ENCODE measurements around the gene WWTR1. TPM values are rescaled to one million over a fixed set of nuclear protein-coding genes. Genes with fewer than 3 reads are reported as not detected.

Gene WWTR1
- total RNA-seq, 2 experiments from 2014 or later, result 0.22 to 0.30 TPM

DNA sequence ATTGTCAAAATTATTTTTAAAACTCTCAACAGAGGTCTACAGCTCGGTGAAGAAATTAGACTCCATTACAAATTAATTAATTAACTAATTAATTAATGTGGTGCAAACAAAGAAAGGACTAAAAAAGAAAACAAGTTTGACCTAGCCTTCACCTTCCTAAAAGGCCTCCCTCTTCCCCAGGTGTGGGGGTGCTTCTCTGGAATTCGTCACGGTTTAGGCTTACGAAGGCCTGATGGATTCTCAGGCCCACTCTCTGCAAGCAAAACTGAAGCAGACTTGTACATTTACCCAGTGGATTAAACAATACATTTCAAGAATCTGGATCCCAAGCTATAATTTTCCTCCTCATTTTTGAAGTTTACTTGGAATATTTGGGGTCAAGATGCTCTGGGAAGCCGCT, 94.7 kb downstream of the WWTR1 start:
- no peaks in the 10 kb centered on the region for H3K36me3 Mint-ChIP-seq (ENCODE audit: low read depth)
- TF ChIP-seq, protein P1, sequence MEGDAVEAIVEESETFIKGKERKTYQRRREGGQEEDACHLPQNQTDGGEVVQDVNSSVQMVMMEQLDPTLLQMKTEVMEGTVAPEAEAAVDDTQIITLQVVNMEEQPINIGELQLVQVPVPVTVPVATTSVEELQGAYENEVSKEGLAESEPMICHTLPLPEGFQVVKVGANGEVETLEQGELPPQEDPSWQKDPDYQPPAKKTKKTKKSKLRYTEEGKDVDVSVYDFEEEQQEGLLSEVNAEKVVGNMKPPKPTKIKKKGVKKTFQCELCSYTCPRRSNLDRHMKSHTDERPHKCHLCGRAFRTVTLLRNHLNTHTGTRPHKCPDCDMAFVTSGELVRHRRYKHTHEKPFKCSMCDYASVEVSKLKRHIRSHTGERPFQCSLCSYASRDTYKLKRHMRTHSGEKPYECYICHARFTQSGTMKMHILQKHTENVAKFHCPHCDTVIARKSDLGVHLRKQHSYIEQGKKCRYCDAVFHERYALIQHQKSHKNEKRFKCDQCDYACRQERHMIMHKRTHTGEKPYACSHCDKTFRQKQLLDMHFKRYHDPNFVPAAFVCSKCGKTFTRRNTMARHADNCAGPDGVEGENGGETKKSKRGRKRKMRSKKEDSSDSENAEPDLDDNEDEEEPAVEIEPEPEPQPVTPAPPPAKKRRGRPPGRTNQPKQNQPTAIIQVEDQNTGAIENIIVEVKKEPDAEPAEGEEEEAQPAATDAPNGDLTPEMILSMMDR (IDR thresholded peaks at IDR 0.05), result no peak
- CTCF ChIA-PET, result no interaction called here

GRCh38 chr3:149560617-149561016, 97.2 kb downstream of the WWTR1 start:
- ATAC-seq (ENCODE audit: poor library complexity) (no peak), DNase-seq (no peak)
- ChIA-PET CTCF (no interaction called here), POLR2A (no interaction called here)
- no peaks in the 10 kb centered on the region for H3K9me3 ChIP-seq (ENCODE audit: control insufficient read depth in 1 of 2, insufficient read depth in 1 of 2, low read length in 2 of 2)
- Mint-ChIP-seq H3K36me3 (ENCODE audit: low read depth) (no peaks in the 10 kb centered on the region), H3K4me3 (no peak overlapping the region), H3K27ac (no peak overlapping the region), H3K9me3 (no peaks in the 10 kb centered on the region), H3K4me1 (ENCODE audit: low read depth) (no peaks in the 10 kb centered on the region), H3K27me3 (peaks cover 16% of the 10 kb centered on the region)
- intact Hi-C loops (cut with DNase I, micrococcal nuclease), result no loop called here
- TF ChIP-seq, protein P1 (IDR thresholded peaks at IDR 0.05), result no peak
- no peak overlapping the region for H3K27ac ChIP-seq (ENCODE audit: low read depth in 1 of 2, low read length in 2 of 2)
- H3K4me3 ChIP-seq (ENCODE audit: low read length), result no peak overlapping the region
- H3K4me1 ChIP-seq (ENCODE audit: insufficient read depth, low read length), result no peaks in the 10 kb centered on the region
- no peaks in the 10 kb centered on the region for H3K36me3 ChIP-seq (ENCODE audit: insufficient read depth, low read length)
- H3K27me3 ChIP-seq (ENCODE audit: control insufficient read depth in 1 of 2, insufficient read depth in 2 of 2, low read length in 2 of 2), result peaks cover 3 to 4% of the 10 kb centered on the region in 2 experiments

More for the DNA sequence above, 94.7 kb downstream of the WWTR1 start:
- Histone ChIP-seq H3K27ac (ENCODE audit: low read depth in 1 of 2, low read length in 2 of 2) (no peak overlapping the region), H3K9me3 (ENCODE audit: control insufficient read depth in 1 of 2, insufficient read depth in 1 of 2, low read length in 2 of 2) (no peaks in the 10 kb centered on the region), H3K4me1 (ENCODE audit: insufficient read depth, low read length) (no peaks in the 10 kb centered on the region), H3K4me3 (ENCODE audit: low read length) (no peak overlapping the region), H3K27me3 (ENCODE audit: control insufficient read depth in 1 of 2, insufficient read depth in 2 of 2, low read length in 2 of 2) (peaks cover 3 to 4% of the 10 kb centered on the region in 2 experiments), H3K36me3 (ENCODE audit: insufficient read depth, low read length) (no peaks in the 10 kb centered on the region)
- Mint-ChIP-seq H3K27ac (no peak overlapping the region), H3K27me3 (peaks cover 19% of the 10 kb centered on the region), H3K4me3 (no peak overlapping the region), H3K4me1 (ENCODE audit: low read depth) (no peaks in the 10 kb centered on the region), H3K9me3 (no peaks in the 10 kb centered on the region)
- intact Hi-C loops (cut with DNase I, micrococcal nuclease), result no loop called here
- POLR2A ChIA-PET, result no interaction called here
- DNase-seq (no peak), ATAC-seq (ENCODE audit: poor library complexity) (no peak)

GRCh38 chr3:149560001-149560400, 97.8 kb downstream of the WWTR1 start:
- H3K4me1 Mint-ChIP-seq (ENCODE audit: low read depth), result no peaks in the 10 kb centered on the region
- ATAC-seq (ENCODE audit: poor library complexity), result no peak

More at GRCh38 chr3:149560001-149560400, 97.8 kb downstream of the WWTR1 start:
- H3K36me3 Mint-ChIP-seq (ENCODE audit: low read depth), result no peaks in the 10 kb centered on the region
- no peaks in the 10 kb centered on the region for H3K9me3 Mint-ChIP-seq
- TF ChIP-seq, protein P1 (IDR thresholded peaks at IDR 0.05), result no peak
- no peak overlapping the region for H3K27ac Mint-ChIP-seq
- no peak overlapping the region for H3K4me3 Mint-ChIP-seq
- ChIA-PET CTCF (interaction anchor here (0.7 kb wide), 1 partner anchor 8 kb away, joined by 3 read pairs; no protein-coding TSS in a partner anchor), POLR2A (no interaction called here)
- intact Hi-C loops (cut with DNase I, micrococcal nuclease), result no loop called here
- no peak overlapping the region for H3K27ac ChIP-seq (ENCODE audit: low read depth in 1 of 2, low read length in 2 of 2)
- DNase-seq, result no peak
- H3K36me3 ChIP-seq (ENCODE audit: insufficient read depth, low read length), result no peaks in the 10 kb centered on the region
- peaks cover 17% of the 10 kb centered on the region for H3K27me3 Mint-ChIP-seq
- H3K9me3 ChIP-seq (ENCODE audit: control insufficient read depth in 1 of 2, insufficient read depth in 1 of 2, low read length in 2 of 2), result no peaks in the 10 kb centered on the region
- peaks cover 3 to 4% of the 10 kb centered on the region in 2 experiments for H3K27me3 ChIP-seq (ENCODE audit: control insufficient read depth in 1 of 2, insufficient read depth in 2 of 2, low read length in 2 of 2)
- H3K4me1 ChIP-seq (ENCODE audit: insufficient read depth, low read length), result no peaks in the 10 kb centered on the region
- H3K4me3 ChIP-seq (ENCODE audit: low read length), result no peak overlapping the region

All from CD4-positive, alpha-beta T cell (primary cell).